ENCODE results near the gene POLR3G.

Gene POLR3G

DNA sequence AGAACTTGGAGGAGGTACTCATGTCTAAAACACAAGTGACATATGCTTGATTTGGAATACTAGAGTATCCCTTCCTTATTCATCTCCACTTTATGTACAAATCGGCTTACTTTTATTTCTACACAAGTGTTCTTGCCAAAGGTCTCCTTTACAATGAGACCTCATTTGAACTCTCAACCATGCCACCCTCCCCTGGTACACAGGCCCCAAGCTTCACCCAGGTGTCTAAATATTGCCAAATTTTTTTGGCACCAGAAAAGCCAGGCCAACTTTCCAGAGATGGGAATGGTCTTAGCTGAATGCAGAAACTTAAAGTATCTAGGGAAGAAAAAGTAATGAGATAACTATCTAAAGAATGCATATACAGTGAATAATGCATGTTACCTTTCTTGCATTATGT is 35.8 kb downstream of the POLR3G start:
- no peaks in the 10 kb centered on the region for H3K9me3 ChIP-seq (ENCODE audit: control insufficient read depth, insufficient read depth, low read length)
- no peaks in the 10 kb centered on the region for H3K4me1 ChIP-seq (ENCODE audit: control insufficient read depth, insufficient read depth, low read length)
- no peaks in the 10 kb centered on the region for H3K27me3 ChIP-seq (ENCODE audit: control insufficient read depth, insufficient read depth, low read length)
- no peak overlapping the region for H3K9ac ChIP-seq (ENCODE audit: low read depth, low read length)
- H3K4me3 ChIP-seq (ENCODE audit: low read depth, low read length), result no peak overlapping the region
- H3K36me3 ChIP-seq (ENCODE audit: control insufficient read depth, insufficient read depth, low read length), result no peaks in the 10 kb centered on the region

GRCh38 chr5:90514520-90514919 is 39.9 kb downstream of the POLR3G start:
- no peak overlapping the region for H3K9ac ChIP-seq (ENCODE audit: low read depth, low read length)
- H3K4me3 ChIP-seq (ENCODE audit: low read depth, low read length), result no peak overlapping the region
- H3K9me3 ChIP-seq (ENCODE audit: control insufficient read depth, insufficient read depth, low read length), result no peaks in the 10 kb centered on the region
- no peaks in the 10 kb centered on the region for H3K36me3 ChIP-seq (ENCODE audit: control insufficient read depth, insufficient read depth, low read length)
- H3K4me1 ChIP-seq (ENCODE audit: control insufficient read depth, insufficient read depth, low read length), result no peaks in the 10 kb centered on the region
- H3K27me3 ChIP-seq (ENCODE audit: control insufficient read depth, insufficient read depth, low read length), result no peaks in the 10 kb centered on the region

DNA sequence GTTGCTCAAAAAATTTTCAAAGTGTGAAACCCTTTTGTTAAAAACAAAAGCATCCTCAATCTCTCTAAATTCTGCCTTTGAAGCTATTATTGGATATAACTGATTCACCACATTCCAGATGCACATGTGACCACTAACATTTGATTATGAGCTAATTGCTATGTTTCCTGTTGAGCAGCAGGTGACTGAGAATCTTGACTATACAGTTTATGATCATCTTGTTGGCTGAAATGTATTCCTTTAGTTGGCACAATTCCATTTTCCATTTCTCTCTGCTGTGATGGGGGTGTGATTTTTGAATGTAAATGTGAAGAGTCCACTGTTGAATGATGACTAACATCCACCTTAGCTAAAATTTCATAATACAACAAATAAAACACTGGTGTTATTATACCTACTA is 44.0 kb downstream of the POLR3G start:
- Histone ChIP-seq H3K36me3 (ENCODE audit: control insufficient read depth, insufficient read depth, low read length) (peaks cover 3% of the 10 kb centered on the region), H3K27me3 (ENCODE audit: control insufficient read depth, insufficient read depth, low read length) (no peaks in the 10 kb centered on the region), H3K4me3 (ENCODE audit: low read depth, low read length) (no peak overlapping the region), H3K9ac (ENCODE audit: low read depth, low read length) (no peak overlapping the region), H3K9me3 (ENCODE audit: control insufficient read depth, insufficient read depth, low read length) (no peaks in the 10 kb centered on the region), H3K4me1 (ENCODE audit: control insufficient read depth, insufficient read depth, low read length) (no peaks in the 10 kb centered on the region)

GRCh38 chr5:90519081-90519480 is 44.4 kb downstream of the POLR3G start:
- Histone ChIP-seq H3K4me3 (ENCODE audit: low read depth, low read length) (no peak overlapping the region), H3K9ac (ENCODE audit: low read depth, low read length) (no peak overlapping the region), H3K4me1 (ENCODE audit: control insufficient read depth, insufficient read depth, low read length) (no peaks in the 10 kb centered on the region), H3K27me3 (ENCODE audit: control insufficient read depth, insufficient read depth, low read length) (no peaks in the 10 kb centered on the region), H3K9me3 (ENCODE audit: control insufficient read depth, insufficient read depth, low read length) (no peaks in the 10 kb centered on the region), H3K36me3 (ENCODE audit: control insufficient read depth, insufficient read depth, low read length) (peaks cover 3% of the 10 kb centered on the region)

- Histone ChIP-seq H3K9ac (ENCODE audit: low read depth, low read length) (peak overlapping the region; percentile 62), H3K27me3 (ENCODE audit: control insufficient read depth, insufficient read depth, low read length) (no peaks in the 10 kb centered on the region), H3K9me3 (ENCODE audit: control insufficient read depth, insufficient read depth, low read length) (no peaks in the 10 kb centered on the region), H3K4me3 (ENCODE audit: low read depth, low read length) (peak overlapping the region; percentile 99), H3K36me3 (ENCODE audit: control insufficient read depth, insufficient read depth, low read length) (no peaks in the 10 kb centered on the region), H3K4me1 (ENCODE audit: control insufficient read depth, insufficient read depth, low read length) (peaks cover 9% of the 10 kb centered on the region)
Measured at GRCh38 chr5:90528601-90529193, 54.0 kb downstream of the POLR3G start.

DNA sequence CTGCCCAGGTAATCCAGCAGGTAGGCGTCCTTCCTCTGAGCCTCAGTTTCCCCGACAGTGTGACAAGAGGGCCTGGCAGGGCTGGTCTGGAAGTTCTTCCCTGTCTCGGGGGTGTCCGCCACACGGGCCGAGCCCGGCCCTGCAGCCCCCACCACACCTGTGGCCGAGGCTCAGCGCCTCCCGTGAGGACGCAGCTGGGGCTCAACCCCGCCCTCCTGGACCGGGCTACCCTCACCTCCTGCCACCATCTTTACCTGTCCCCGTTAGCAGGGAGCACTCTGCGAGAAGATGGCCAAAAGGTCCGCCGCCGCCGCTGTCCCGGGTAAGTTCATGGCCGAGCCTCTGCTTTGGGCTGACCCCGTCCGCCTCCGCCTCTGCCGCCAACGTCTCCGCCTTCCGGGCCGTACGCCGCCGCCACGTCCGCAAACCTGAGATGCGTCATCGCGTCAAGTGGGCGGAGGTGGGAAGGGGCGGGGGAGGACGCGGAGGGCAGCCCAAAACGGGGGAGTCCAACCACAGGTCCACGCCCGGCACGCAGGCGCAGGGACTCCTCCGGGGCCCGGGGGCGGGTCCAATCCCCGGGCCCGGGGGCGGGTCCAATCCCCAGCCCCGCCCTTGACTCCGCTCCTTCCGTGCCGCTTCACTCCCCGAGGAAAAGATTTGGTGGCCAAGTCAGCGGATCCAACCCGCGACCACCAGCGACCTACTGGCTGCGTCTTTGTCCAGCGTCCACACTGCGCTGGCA is 54.7 kb downstream of the POLR3G start, which contains the start of gene LYSMD3:
Gene LYSMD3 (minus strand): TSS at position 391 of the 745 bp plus-strand sequence. CDS start 4,295 bp downstream, outside the sequence.
- peak within 1 kb of the TSS; percentile 99 for H3K4me3 ChIP-seq (ENCODE audit: low read depth, low read length)
- H3K9ac ChIP-seq (ENCODE audit: low read depth, low read length), result peak within 1 kb of the TSS; percentile 93
- H3K4me1 ChIP-seq (ENCODE audit: control insufficient read depth, insufficient read depth, low read length), result peaks cover 9% of the 10 kb centered on the region
- no peaks in the 10 kb centered on the region for H3K27me3 ChIP-seq (ENCODE audit: control insufficient read depth, insufficient read depth, low read length)
- H3K9me3 ChIP-seq (ENCODE audit: control insufficient read depth, insufficient read depth, low read length), result no peaks in the 10 kb centered on the region
- no peaks in the 10 kb centered on the region for H3K36me3 ChIP-seq (ENCODE audit: control insufficient read depth, insufficient read depth, low read length)

GRCh38 chr5:90529939-90530677 is 55.4 kb downstream of the POLR3G start:
- Histone ChIP-seq H3K36me3 (ENCODE audit: control insufficient read depth, insufficient read depth, low read length) (no peaks in the 10 kb centered on the region), H3K27me3 (ENCODE audit: control insufficient read depth, insufficient read depth, low read length) (no peaks in the 10 kb centered on the region), H3K9ac (ENCODE audit: low read depth, low read length) (peak overlapping the region; percentile 93), H3K4me3 (ENCODE audit: low read depth, low read length) (peak overlapping the region; percentile 99), H3K4me1 (ENCODE audit: control insufficient read depth, insufficient read depth, low read length) (peaks cover 9% of the 10 kb centered on the region), H3K9me3 (ENCODE audit: control insufficient read depth, insufficient read depth, low read length) (no peaks in the 10 kb centered on the region)

- peak overlapping the region; percentile 99 for H3K4me3 ChIP-seq (ENCODE audit: low read depth, low read length)
- peaks cover 9% of the 10 kb centered on the region for H3K4me1 ChIP-seq (ENCODE audit: control insufficient read depth, insufficient read depth, low read length)
- no peaks in the 10 kb centered on the region for H3K9me3 ChIP-seq (ENCODE audit: control insufficient read depth, insufficient read depth, low read length)
- H3K9ac ChIP-seq (ENCODE audit: low read depth, low read length), result no peak overlapping the region
- no peaks in the 10 kb centered on the region for H3K27me3 ChIP-seq (ENCODE audit: control insufficient read depth, insufficient read depth, low read length)
- no peaks in the 10 kb centered on the region for H3K36me3 ChIP-seq (ENCODE audit: control insufficient read depth, insufficient read depth, low read length)
Measured at GRCh38 chr5:90530736-90531487, 56.2 kb downstream of the POLR3G start.

- Histone ChIP-seq H3K4me1 (ENCODE audit: control insufficient read depth, insufficient read depth, low read length) (peaks cover 4% of the 10 kb centered on the region), H3K9ac (ENCODE audit: low read depth, low read length) (no peak overlapping the region), H3K27me3 (ENCODE audit: control insufficient read depth, insufficient read depth, low read length) (no peaks in the 10 kb centered on the region), H3K4me3 (ENCODE audit: low read depth, low read length) (no peak overlapping the region), H3K9me3 (ENCODE audit: control insufficient read depth, insufficient read depth, low read length) (no peaks in the 10 kb centered on the region), H3K36me3 (ENCODE audit: control insufficient read depth, insufficient read depth, low read length) (no peaks in the 10 kb centered on the region)
Measured at GRCh38 chr5:90533794-90534193, 59.1 kb downstream of the POLR3G start.

- H3K9me3 ChIP-seq (ENCODE audit: control insufficient read depth, insufficient read depth, low read length), result no peaks in the 10 kb centered on the region
- no peak overlapping the region for H3K9ac ChIP-seq (ENCODE audit: low read depth, low read length)
- no peaks in the 10 kb centered on the region for H3K36me3 ChIP-seq (ENCODE audit: control insufficient read depth, insufficient read depth, low read length)
- H3K4me1 ChIP-seq (ENCODE audit: control insufficient read depth, insufficient read depth, low read length), result peaks cover 4% of the 10 kb centered on the region
- no peak overlapping the region for H3K4me3 ChIP-seq (ENCODE audit: low read depth, low read length)
- no peaks in the 10 kb centered on the region for H3K27me3 ChIP-seq (ENCODE audit: control insufficient read depth, insufficient read depth, low read length)
Measured at GRCh38 chr5:90534922-90535321, 60.3 kb downstream of the POLR3G start.

DNA sequence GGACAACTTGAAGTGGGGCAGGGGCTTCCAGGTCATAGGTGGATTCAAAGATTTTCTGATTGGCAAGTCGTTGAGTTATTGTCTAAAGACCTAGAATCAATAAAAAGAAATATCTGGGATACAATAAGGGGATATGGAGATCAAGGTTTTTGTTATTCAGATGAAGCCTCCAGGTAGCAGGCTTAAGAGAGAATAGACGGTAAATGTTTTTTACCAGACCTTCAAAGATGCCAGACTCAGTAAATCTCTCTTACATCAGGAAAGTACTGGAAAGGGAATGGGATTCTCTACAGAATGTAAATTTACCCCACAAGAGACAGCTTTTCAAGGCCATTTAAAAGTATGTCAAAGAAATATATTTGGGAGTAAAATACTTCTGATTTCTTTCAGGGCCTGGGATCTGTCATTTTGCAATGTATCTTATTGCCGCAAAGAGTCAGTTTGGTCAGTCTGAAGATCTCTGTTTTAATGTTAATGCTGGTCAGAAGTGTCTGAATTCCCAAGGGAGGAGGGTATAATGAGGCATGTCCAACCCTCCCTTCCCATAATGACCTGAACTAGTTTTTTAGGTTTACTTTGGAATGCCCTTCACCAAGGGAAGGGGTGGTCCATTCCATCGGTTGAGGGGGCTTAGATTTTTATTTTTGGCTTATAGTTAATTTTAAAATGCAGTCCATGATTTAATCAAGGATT is 68.3 kb downstream of the POLR3G start:
- no peak overlapping the region for H3K9ac ChIP-seq (ENCODE audit: low read depth, low read length)
- H3K36me3 ChIP-seq (ENCODE audit: control insufficient read depth, insufficient read depth, low read length), result no peaks in the 10 kb centered on the region

More for the DNA sequence above, 68.3 kb downstream of the POLR3G start:
- no peaks in the 10 kb centered on the region for H3K27me3 ChIP-seq (ENCODE audit: control insufficient read depth, insufficient read depth, low read length)
- H3K4me1 ChIP-seq (ENCODE audit: control insufficient read depth, insufficient read depth, low read length), result peaks cover 20% of the 10 kb centered on the region
- H3K4me3 ChIP-seq (ENCODE audit: low read depth, low read length), result no peak overlapping the region
- H3K9me3 ChIP-seq (ENCODE audit: control insufficient read depth, insufficient read depth, low read length), result no peaks in the 10 kb centered on the region

All from iPS-15b (cell line).